ENCODE results near the gene RHEBL1.

RHEBL1 gene, protein sequence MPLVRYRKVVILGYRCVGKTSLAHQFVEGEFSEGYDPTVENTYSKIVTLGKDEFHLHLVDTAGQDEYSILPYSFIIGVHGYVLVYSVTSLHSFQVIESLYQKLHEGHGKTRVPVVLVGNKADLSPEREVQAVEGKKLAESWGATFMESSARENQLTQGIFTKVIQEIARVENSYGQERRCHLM

DNA sequence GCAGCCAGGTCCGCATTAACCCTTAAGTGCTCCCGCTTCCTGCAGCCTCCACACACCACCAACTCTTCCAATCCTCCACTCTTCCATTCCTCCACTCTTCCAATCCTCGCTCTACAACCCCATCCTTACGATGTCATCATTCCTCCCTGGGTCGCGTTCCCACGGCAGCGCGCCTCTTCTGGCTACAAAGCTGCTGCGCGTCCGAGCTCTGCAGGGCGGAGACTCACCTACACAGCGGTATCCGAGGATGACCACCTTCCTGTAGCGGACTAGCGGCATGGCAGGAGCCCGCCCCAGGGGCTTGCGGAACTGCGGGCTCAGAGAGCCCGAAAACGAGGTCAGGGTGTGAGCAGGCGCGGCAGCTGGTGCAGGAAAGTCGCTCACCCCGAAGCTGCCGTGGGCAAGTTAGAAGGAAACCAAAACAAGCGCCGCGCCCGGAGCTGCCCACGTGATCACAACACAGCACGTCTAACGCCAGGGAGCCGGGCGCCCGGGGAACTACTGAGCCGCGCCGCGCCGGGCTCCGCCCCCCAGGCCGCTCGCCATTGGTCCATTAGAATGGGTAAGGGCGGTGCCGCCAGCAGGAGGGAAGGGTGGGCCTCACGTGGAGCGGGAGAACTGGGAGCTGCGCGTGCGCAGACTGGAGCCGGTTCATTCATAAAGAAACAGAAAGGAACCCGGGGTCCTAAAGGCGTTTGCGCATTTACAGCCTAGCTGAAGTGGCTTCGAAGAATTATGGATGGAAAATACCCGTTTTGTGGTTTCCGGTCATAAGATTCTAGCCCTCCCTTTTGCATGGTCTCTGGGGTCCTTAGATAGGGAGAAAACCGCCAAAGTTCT lies at the start of gene RHEBL1:
Gene RHEBL1 (minus strand): TSS at position 473 of the 840 bp plus-strand sequence. CDS start 194 bp downstream, at position 279.
- peak; percentile 97 for DNase-seq

DNA sequence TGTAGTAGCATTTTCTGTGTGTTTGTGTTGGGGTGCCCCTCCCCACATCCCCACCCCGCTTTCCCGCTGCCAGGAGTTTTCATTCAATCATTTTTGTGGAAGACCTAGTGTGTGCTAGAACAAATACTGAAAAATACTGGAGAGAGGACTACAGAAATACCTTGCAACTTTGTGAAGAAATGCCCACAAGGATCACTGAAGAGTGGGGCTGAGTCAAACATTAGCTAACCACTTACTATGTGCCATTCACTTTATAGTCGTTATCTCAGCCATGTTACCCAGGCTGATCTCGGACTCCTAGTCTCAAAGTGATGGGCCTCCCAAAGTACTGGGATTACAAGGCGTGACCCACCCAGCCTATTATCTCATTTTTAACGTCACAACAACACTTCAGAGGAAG lies 41.4 kb upstream of the RHEBL1 start:
- no peak for DNase-seq

DNA sequence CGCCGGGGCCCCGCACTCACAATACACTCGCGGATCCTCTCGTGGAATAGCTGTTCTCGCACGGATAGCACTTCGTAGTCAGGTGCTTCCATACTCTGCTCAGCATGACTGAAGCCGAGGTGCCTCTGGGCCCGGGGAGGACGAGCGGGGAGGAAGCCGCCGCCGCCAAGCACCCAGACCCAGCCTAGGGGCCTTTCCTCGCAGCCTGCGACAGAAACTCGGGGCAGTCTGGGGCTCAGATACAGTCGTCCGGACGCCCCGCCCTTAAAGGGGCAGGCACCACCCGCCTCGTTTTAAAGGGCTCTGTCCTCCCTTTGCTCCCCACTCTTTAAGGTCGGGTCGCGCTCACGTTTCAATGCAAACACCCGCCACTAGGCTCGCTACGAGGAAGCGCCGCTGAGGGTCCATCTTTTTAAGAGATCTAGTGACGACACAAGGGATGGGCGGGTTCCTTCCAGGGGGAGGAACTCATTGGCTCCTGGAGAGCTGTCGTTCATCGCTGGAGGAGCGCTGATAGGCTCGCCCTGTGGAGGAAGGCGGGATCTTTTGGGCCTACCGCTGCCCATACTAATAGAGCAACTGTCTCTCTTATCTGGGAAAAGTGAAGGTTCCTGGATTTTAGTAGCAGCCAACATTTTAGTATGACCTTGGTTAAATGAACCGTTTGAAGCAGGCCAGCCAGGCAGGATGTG lies 40.8 kb upstream of the RHEBL1 start, which contains the start of gene LMBR1L:
Gene LMBR1L (minus strand): TSS at position 384 of the 692 bp plus-strand sequence. CDS start 292 bp downstream, at position 92.
- DNase-seq, result peak; percentile 97

DNA sequence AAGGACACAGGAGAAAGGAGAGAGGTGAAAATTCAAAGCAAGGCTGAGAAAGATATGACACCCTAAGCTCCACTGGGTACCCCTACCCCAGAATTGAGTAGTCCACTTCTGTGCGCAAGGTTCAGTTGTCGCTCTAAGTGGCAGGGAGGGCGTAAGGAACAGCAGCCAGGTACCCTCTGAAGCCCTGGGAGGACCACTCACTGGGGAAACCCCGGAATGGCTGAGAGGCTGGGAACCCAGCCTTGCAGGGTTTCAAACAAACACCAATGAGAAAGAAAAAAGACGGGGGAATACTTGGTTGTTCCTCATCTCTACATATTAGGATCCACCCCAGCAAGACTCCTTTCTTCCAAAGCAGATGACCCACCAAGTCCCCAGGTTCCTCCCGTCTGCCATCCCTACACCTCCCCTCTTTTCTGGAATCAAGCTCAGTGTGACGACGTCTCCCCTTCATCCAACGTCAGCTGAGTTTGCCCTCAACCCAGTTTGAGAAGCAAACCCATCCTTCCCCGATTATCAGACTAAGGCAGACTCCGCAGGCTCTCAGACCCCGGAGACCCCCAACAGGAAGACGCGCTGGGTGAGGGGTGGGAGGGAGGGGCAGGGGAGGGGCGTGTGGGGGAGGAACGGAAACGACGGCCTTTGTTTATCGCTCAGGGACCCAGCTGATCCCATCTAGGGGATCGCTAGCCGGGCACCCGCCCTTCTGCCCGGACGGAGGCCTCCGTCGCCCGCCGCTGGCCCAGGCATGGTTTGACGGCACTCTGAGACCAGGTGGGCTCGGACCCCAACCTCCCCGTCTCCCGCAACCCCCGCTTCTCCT lies 40.1 kb upstream of the RHEBL1 start:
- DNase-seq, result peak; percentile 55

DNA sequence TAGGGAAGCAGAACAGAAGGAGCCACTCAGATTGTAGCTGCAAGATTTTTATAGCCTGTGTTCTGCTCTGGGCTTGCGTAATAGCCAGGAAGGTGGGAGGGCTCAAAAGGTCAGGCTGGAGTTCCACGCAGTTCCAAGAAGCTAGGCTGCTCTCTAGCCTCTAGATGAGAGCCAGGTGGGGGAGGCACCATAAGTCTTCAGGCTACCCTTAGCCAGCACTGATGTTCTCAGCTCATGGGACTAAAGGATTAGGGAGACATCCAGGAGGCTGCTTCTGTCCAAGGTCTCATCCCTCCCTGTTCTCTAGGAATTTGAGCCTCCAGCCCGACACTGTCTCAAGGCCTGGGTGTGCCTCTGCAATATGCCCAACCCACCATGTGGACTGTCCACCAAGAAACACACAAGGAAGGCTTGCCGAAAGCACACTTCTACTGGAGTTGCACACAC lies 39.2 kb upstream of the RHEBL1 start:
- DNase-seq, result no peak

DNA sequence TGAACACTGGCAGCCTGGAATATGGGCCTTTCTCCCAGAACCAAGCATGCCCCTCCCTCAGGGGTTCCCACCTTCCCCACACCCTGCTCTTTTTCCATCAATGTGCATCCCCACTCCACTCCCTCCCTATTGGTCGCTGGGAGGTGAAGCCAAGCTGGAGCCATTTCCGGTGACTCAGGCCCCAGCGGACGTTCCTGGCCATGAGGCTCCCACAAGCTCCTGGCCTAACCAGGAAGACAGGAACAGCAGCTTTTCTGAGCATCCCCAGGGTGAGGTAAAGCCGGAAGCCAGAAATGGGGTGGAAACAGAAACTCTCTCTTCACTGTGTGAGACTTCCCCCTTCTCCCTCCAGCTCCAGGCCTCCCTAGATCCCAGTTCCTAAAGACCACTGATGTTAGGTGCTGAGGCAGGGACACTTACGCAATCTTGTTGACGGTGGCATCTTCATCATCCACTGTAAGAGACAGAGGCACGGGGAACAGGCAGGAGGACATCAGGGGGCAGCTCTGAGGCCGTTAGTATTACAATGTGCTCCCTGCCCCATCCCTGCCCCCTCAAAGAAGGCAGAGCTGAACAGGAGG lies 35.8 kb upstream of the RHEBL1 start:
- no peak for DNase-seq

DNA sequence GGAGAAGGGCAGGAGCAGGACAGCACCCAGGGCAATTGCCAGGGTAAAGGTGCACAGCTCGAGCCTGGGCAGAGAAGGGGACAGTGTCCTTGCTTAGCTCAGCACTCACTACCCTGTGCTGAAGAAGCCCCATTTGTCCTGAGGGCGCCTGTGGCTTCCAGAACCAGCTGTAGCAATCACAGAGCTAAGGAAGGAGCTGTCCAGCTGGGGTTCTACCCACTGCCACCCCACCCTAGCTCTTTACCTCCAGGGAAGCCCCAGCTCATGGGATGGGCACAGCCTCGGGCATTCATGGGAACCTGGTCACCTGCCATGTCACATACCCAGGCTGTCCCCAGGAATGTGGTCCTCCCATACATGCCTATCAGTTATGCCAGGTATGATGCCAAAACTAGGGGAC lies 35.0 kb upstream of the RHEBL1 start:
- no peak for DNase-seq

DNA sequence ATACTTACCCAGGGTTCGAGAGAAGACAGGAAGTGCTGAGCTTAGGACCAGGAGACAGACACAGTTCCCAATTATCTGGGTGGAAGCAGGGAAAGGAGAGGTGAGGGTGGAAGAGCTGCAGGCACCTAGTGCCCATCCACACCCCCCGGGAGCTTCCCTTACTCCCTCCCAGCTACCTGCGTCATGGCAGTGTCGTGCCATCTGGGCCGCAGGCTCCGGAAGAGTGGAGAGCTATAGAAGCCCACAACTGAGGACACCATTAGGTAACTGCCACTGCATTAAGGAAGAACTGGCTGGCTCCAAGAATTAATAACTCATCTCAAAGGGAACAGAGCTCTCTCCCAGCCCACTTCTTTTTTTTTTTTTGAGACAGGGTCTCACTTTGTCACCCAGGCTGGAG lies 30.6 kb upstream of the RHEBL1 start:
- DNase-seq, result no peak

DNA sequence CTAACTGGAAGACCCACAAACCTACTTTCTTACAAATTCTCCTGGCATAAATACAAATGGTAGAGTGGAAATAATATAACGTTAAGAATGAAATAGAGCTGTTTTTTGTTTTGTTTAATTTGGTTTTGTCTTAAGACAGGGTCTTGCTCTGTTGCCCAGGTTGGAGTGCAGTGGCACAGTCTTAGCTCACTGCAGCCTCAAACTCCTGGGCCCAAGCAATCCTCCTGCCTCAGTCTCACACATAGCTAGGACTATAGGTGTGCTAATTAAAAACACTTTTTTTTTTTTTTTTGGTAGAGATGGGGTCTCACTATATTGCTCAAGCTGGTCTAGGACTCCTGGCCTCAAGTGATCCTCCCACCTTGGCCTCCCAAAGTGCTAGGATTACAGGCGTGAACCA lies 28.9 kb upstream of the RHEBL1 start:
- DNase-seq, result no peak

DNA sequence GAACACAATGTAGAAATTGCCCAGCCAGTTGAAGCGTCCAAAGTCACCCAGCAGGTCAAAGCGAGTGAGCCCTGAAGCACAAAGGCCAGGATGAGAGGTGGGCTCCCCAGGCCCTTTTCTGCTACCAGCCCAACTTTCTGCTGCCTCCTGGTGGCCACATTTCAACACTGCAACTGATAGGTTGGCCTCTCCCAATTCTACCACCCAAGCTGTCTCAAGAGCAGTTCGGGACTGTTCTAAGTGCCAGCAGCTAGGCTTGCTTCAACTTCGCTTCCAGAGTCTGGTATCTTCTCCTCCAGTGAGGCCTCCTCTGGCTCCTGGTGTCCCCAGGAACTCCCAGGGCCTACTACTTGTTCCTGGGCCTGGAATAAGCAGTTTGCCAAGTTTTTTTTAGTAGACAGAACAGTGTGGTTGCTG lies 28.3 kb upstream of the RHEBL1 start:
- peak; percentile 71 for DNase-seq

DNA sequence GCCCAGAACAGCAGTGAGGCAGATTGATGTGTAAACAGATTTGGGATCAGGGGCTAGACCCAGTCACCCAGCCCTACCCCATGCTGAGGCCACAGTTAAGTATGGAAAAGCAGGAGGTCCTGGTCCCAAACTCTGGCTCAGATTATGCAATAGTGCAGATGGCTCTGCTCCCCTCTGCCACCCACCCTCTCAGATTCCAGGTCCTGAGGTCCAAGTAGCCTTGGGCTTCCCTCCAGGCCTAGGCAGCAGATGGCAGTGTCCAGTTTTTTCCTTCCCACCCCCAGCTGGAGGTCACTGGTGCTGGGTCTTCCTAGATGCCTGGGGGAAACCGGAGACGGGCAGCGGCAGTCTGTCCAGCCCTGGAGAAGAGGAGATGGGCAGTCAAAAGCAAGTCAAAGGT lies 27.6 kb upstream of the RHEBL1 start:
- DNase-seq, result peak; percentile 3

DNA sequence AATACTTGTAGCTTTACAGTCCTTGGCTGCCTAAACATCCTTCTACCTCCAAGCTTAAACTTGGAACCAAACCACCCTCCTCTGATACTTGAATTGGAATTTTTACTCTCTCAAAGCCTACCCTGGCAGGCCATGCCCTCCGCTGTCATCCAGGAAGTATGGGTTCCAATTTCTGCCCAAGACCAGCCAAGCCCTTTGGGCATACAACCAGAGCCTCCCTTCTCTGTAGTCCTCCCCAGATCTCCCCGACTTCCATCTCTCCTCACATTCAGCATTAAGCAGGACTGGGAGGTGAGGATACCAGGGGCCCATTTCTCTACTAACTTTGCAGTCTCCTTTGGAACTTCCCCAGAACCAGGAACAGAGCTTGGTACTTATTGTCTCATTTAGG lies 25.2 kb upstream of the RHEBL1 start:
- DNase-seq, result no peak

DNA sequence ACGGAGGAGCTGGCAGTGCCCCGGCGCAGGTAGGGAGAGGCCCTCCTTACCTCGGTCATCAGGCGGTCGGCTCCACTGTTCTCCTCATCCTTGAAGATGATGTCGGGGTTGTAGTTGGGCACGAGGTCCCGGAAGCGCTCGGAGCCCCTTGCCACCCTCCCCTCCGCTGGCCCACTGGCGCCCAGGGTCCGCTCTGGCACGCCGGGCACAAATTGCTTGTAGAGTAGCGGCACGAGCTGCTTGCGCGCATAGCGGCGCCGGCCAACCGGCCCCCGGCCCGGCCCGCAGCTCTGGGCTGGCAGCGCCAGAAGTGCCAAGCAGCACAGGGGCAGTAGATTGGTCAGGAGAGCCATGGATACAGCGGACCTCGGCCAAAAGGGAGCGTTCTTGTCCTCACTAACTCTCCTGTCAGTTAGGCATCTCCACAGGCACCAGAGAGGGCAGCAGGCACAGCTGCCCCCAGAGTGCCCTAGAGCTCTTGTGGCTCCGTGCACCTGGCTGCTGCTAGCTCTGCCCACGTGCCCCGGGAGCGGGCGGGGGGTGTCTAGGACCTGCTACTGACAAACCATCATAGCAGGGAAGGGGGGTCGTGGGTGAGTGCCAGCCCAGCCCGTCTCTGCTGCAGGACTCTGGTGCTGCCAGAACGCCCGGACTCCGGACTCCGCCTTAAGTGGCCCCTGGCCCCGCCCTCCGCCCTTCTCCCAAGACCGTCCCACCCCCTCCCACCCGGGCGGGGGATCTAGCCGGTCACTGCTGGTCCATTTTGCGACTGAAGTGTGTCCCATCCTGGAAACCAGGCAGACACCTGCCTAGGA lies 24.6 kb upstream of the RHEBL1 start, which contains the start of gene DHH:
Gene DHH (minus strand): TSS at position 642 of the 815 bp plus-strand sequence. CDS start 289 bp downstream, at position 353.
- DNase-seq, result peak; percentile 63

DNA sequence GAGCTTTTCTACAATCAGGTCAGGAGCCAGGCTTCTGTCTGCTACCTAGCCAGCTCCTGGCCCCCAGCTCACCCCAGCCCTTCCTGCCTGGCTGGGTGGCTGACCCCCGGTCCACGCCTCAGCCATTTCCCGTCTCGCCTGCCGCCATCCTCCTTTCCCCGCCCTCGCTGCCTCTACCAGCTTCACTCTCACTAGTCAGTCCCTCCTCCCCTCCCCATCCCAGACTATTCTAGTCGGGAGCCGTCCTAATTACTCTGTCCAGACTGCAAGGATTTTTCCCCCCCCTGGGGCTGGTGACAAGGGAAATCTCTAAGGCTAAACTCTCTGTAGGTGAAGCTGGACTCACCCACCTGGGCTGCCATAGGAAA lies 24.0 kb upstream of the RHEBL1 start:
- DNase-seq, result peak; percentile 47

DNA sequence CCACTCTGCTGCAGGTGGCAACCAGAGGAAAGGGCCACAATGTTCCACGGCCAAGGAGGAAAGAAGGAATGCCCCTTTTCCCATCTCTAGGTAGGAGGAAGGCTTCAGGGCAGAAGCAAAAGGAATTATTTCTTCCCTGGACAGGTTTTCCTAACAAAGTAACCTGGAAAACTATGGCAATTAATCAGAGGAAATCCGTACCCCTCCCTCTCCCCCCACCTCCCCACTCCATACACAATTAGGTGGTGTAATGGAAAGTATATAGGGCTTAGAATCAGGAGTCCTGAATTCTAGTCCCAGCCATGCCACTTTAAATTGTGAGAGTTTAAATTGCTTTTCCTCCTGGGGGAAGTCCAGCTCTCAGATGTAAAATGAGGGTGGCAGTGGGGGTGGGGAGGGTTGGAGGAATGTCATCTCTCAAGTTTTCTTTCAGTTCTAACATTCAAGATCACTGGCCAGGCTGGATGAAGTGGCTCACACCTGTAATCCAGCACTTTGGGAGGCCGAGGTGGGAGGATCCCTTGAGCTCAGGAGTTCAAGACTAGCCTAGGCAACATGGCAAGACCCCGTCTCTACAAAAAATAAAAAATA lies 23.1 kb upstream of the RHEBL1 start:
- no peak for DNase-seq

DNA sequence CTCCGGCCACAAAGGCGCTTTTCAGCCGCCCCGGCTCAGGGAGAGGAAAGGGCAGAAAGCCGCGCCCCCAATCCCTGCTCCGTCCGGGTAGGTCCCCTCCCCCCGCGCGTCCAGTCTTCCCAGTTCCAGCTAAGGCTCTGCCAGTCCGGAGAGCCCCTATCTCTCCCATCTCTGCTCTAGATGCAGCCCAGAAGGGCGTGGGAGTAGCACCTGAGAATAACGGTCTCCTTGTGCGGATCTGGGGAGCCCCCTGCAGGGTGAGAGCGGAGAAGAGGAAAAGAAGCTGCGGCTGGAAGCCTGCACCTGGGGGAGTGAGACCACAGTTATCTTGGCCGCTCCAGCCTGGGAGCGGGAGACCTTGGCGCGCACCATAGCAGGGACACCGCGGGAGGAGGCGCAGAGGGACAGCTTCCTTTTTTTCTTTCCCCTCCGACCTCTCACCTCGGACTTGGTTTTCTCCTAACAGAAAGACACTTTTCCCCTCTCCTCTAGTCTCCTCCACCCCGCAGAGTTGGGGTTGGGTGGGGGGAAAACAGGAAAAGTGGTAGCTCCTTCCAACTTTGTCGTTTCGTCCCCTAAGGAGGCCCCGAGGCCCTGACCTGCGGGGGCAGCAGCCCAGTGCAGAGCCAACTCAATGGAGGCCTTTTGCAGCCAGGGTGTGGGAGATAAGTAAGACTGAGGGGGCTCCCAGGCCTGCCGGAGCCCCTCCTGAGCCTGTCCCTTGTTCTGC lies 22.5 kb upstream of the RHEBL1 start:
- peak; percentile 74 for DNase-seq

DNA sequence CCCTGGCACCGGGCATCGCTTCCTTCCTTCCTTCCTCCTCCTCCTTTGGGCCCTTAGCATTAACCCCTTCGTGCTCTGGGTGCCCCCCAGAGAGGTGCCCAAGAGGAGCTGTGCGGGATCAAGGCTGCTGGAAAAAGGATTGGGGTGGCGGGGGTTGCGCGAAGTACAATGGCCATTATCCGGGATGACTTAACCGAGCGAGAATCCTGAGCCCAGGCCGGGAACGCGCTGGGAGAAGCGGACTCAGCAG lies 22.0 kb upstream of the RHEBL1 start:
- no peak for DNase-seq

DNA sequence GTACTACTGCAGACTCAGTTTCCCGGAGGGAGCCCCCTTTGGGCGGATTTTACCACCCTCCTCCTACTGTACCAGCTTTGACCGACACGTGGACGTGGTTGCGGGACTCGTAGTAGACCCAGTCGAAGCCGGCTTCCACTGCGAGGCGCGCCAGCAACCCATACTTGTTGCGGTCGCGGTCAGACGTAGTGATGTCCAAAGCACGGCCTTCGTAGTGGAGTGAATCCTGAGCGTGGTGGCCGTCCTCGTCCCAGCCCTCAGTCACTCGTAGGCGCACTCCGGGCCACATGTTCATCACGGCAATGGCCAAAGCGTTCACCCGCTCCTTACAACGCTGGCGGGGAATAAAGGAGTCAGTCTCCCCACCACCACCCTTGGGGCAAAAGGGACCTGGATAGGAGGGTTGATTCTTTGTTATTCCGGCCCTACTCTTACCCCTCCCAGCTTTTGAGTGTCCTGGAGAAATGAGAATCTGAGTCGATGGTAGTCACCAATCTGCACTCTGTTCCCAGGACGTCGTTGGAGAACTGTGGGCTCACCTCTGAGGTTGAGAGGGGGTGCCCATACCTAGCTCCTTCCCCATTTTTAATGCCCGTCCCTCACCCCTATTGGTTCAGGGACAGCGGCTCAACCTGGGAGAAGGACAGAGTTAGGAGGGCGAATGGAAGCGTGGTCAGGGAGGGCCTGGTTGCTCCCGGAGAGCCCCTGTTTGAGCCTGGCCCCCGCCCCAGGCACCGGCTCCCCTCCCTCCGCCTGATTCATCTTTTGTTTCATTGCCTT lies 21.5 kb upstream of the RHEBL1 start:
- peak; percentile 50 for DNase-seq
